K562 (cell line): ENCODE results near the gene GRB10. TPM values are rescaled to one million over a fixed set of nuclear protein-coding genes. Genes with fewer than 3 reads are reported as not detected.

Source experiments
- ATAC-seq: fragments of 200-7000 bp; cut with Tn5 transposase; 3 replicates; pipeline ENCODE4 v1.9.1; 2020; ENCODE audit warnings: moderate library complexity
- BruUV-seq: library from RNA; stranded (reverse); fragments of 400-500 nt; replicated peaks from 2 replicates; lab custom pipeline; 2021; lab: Mats Ljungman, UMichigan
- CTCF ChIA-PET: fragments of 300-600 bp; formaldehyde crosslinking; extraction: SDS; loops from one replicate; lab custom pipeline; 2021; ENCODE audit warnings: low intra/inter-chr PET ratio; lab: Yijun Ruan, JAX
- POLR2A ChIA-PET: fragments of 300-600, 350-650 bp; sonication (Branson Sonifier 250); formaldehyde crosslinking; extraction: SDS; loops from one replicate; lab custom pipeline; 2021; ENCODE audit warnings: antibody characterized with exemption, inconsistent platforms; lab: Yijun Ruan, JAX
- DNase-seq, 4 experiments: peaks; one replicate each; pipeline versions ENCODE4 v3.0.0 to v3.0.0-alpha.2; 2011 to 2018; ENCODE audit warnings: low spot score in 3 of 4, mixed read lengths in 3 of 4; ENCODE audit errors: extremely low read depth in 1 of 4
- FAIRE-seq: peaks from 2 replicates; lab custom pipeline; 2011; peaks lifted over from hg19 to GRCh38; lab: Jason Lieb, UNC
- H2AFZ ChIP-seq: 2 replicates; pipeline ENCODE4 v1.6.0; 2011; ENCODE audit warnings: low read depth, low read length, control low read depth, inconsistent platforms
- H3K27ac ChIP-seq: fragments of 200-600 bp; 3 replicates; pipeline ENCODE4 v1.8.0; 2011; ENCODE audit warnings: low read depth, mild to moderate bottlenecking, control low read depth, inconsistent platforms, low read length, moderate library complexity, mixed read lengths; ENCODE audit errors: extremely low read depth
- H3K27me3 ChIP-seq, 2 experiments: fragments of 300-600 bp in 1 of 2; 2 replicates in 1 of 2; 3 replicates in 1 of 2; pipeline versions ENCODE4 v1.6.0 to v1.8.0; 2011; ENCODE audit warnings: inconsistent platforms in 2 of 2, low read length in 2 of 2, mild to moderate bottlenecking in 1 of 2, mixed read lengths in 1 of 2, moderate library complexity in 1 of 2; ENCODE audit not compliant: control insufficient read depth in 2 of 2, insufficient read depth in 2 of 2
- H3K36me3 ChIP-seq: fragments of 300-600 bp; 3 replicates; pipeline ENCODE4 v1.8.0; 2011; ENCODE audit warnings: mild to moderate bottlenecking, low read length, inconsistent platforms; ENCODE audit not compliant: control insufficient read depth, insufficient read depth
- H3K4me1 ChIP-seq, 2 experiments: fragments of 200-600 bp in 1 of 2; replicated peaks in 1 of 2; 2 replicates in 1 of 2; 3 replicates in 1 of 2; pipeline versions ENCODE4 v1.5.1 to v1.8.0; 2011; ENCODE audit warnings: inconsistent platforms in 2 of 2, low read length in 2 of 2, mild to moderate bottlenecking in 1 of 2, mixed read lengths in 1 of 2, moderate library complexity in 1 of 2; ENCODE audit not compliant: control insufficient read depth in 2 of 2, insufficient read depth in 2 of 2
- H3K4me2 ChIP-seq: 2 replicates; pipeline ENCODE4 v1.6.1; 2011; ENCODE audit warnings: low read length, control low read depth, inconsistent platforms, mixed read lengths; ENCODE audit not compliant: insufficient read depth
- H3K4me3 ChIP-seq: fragments of 200-600 bp; sonication (generic), shearing (Covaris generic); 2 replicates; pipeline ENCODE4 v1.5.1; 2016; ENCODE audit warnings: control low read depth, inconsistent platforms
- H3K79me2 ChIP-seq: fragments of 200-600 bp; 3 replicates; pipeline ENCODE4 v1.8.0; 2011; ENCODE audit warnings: low read length, inconsistent platforms; ENCODE audit not compliant: control insufficient read depth, insufficient read depth
- H3K9ac ChIP-seq, 2 experiments: 2 replicates each; pipeline versions ENCODE4 v1.6.0 to v1.6.1; 2011; ENCODE audit warnings: low read depth in 2 of 2, low read length in 2 of 2, control low read depth in 1 of 2, inconsistent platforms in 1 of 2, mild to moderate bottlenecking in 1 of 2, mixed read lengths in 1 of 2; ENCODE audit not compliant: insufficient read depth in 1 of 2
- H3K9me1 ChIP-seq: one replicate; pipeline ENCODE4 v1.6.0; 2011; ENCODE audit warnings: inconsistent platforms, mild to moderate bottlenecking, low read length, moderate library complexity; ENCODE audit not compliant: control insufficient read depth, insufficient read depth
- H3K9me3 ChIP-seq: replicated peaks from 2 replicates; pipeline ENCODE4 v1.5.1; 2011; ENCODE audit warnings: low read depth, low read length, inconsistent platforms; ENCODE audit not compliant: control insufficient read depth, insufficient read depth
- H4K20me1 ChIP-seq: replicated peaks from 2 replicates; pipeline ENCODE4 v1.6.1; 2011; ENCODE audit warnings: low read length, inconsistent platforms, mixed read lengths; ENCODE audit not compliant: control insufficient read depth, insufficient read depth
- ASH1L ChIP-seq: fragments of 450-650 bp; IDR thresholded peaks from 2 replicates; pipeline ENCODE4 v1.6.1; 2018; ENCODE audit warnings: borderline replicate concordance, mild to moderate bottlenecking, low read depth; ENCODE audit not compliant: partially characterized antibody
- BHLHE40 ChIP-seq: IDR thresholded peaks from 2 replicates; pipeline ENCODE4 v1.6.1; 2011; ENCODE audit warnings: low read length, improper control_type of control experiment
- CBFA2T3 ChIP-seq: fragments of 450-650 bp; IDR thresholded peaks from 2 replicates; pipeline ENCODE4 v1.6.1; 2017
- DNMT1 ChIP-seq: fragments of 450-650 bp; IDR thresholded peaks from 2 replicates; pipeline ENCODE4 v1.6.1; 2016; ENCODE audit warnings: antibody characterized with exemption, mild to moderate bottlenecking
- ETV1 ChIP-seq: fragments of 450-650 bp; conservative IDR thresholded peaks from 2 replicates; pipeline ENCODE4 v1.6.1; 2016; ENCODE audit warnings: missing genetic modification characterization, control low read depth, low read depth, missing compliant biosample characterization
- GTF2A2 ChIP-seq: IDR thresholded peaks from 2 replicates; pipeline ENCODE4 v1.6.1; 2016; ENCODE audit warnings: mild to moderate bottlenecking, missing genetic modification characterization, missing compliant biosample characterization
- ILF3 ChIP-seq: fragments of 450-650 bp; IDR thresholded peaks from 2 replicates; pipeline ENCODE4 v1.6.1; 2018; ENCODE audit warnings: antibody characterized with exemption, mild to moderate bottlenecking, moderate library complexity, borderline replicate concordance
- LCOR ChIP-seq: sonication (generic); formaldehyde crosslinking; IDR thresholded peaks from 2 replicates; pipeline ENCODE4 v1.8.0; 2022; ENCODE audit warnings: mild to moderate bottlenecking, missing genetic modification reagents
- MECOM ChIP-seq: fragments of 250-450 bp; sonication (Bioruptor Pico); IDR thresholded peaks from 2 replicates; pipeline ENCODE4 v1.8.0; 2022; ENCODE audit warnings: inconsistent platforms
- MED1 ChIP-seq: sonication (generic); formaldehyde crosslinking; IDR thresholded peaks from 2 replicates; pipeline ENCODE4 v1.8.1; 2023; ENCODE audit warnings: missing genetic modification reagents, borderline replicate concordance
- NFXL1 ChIP-seq: fragments of 450-650 bp; formaldehyde crosslinking; IDR thresholded peaks from 2 replicates; pipeline ENCODE4 v1.4.0; 2021; ENCODE audit warnings: mild to moderate bottlenecking
- STAG1 ChIP-seq: sonication (generic); formaldehyde crosslinking; IDR thresholded peaks from 2 replicates; pipeline ENCODE4 v1.5.0; 2020; ENCODE audit warnings: missing genetic modification reagents, borderline replicate concordance
- THRAP3 ChIP-seq: fragments of 450-650 bp; IDR thresholded peaks from 2 replicates; pipeline ENCODE4 v1.6.1; 2016; ENCODE audit warnings: mild to moderate bottlenecking, inconsistent platforms, borderline replicate concordance
- ZNF347 ChIP-seq: fragments of 450-650 bp; formaldehyde crosslinking; IDR thresholded peaks from 2 replicates; pipeline ENCODE4 v1.4.0; 2020; ENCODE audit warnings: low read depth, mild to moderate bottlenecking, moderate library complexity
- WGBS: fragments of 100-300 bp; shearing (Covaris generic); methylation state at CpG from one replicate; pipeline ENCODE4 v1.1.6; 2016; ENCODE audit warnings: low coverage, mixed read lengths; ENCODE audit not compliant: insufficient coverage; ENCODE audit errors: missing lambda C conversion rate; 5-methylcytosine and 5-hydroxymethylcytosine counted together
- in situ Hi-C: fragments of 300-500 bp; cut with MboI; formaldehyde crosslinking; loops from 4 replicates; pipeline ENCODE4 v1.15.0; 2018; ENCODE audit warnings: inconsistent platforms, mixed read lengths
- intact Hi-C: fragments of 100-400 bp; cut with micrococcal nuclease; formaldehyde crosslinking; loops from 2 replicates; pipeline ENCODE4 v1.14.2; 2022
- polyA plus RNA-seq, 8 experiments: library from polyadenylated mRNA; depleted of rRNA in 4 of 8; stranded (reverse) in 5 of 8; unstranded in 3 of 8; fragments of >200 nt; fragmentation: Nextera tagmentation in 2 of 8; fragmentation: Illumina TruSeq in 1 of 8; extraction: Ambion mirVana in 2 of 8; extraction: Trizol in 1 of 8; gene quantifications; 2 replicates each; pipeline versions ENCODE4 v1.2.1 to v1.2.3, GENCODE V29; 2011 to 2014; ENCODE audit warnings: inconsistent platforms in 1 of 8, missing spikeins in 1 of 8
- total RNA-seq, 7 experiments: library from RNA; depleted of rRNA in 6 of 7; stranded (reverse); fragments of >200 nt in 6 of 7; fragmentation: Illumina TruSeq in 2 of 7; extraction: Trizol in 2 of 7; gene quantifications; 2 replicates each; pipeline versions ENCODE4 v1.2.1 to v1.2.3, GENCODE V29; 2011 to 2021; ENCODE audit warnings: low replicate concordance in 1 of 7

Gene GRB10
- total and polyA plus RNA-seq, 9 of the 15 experiments (the other 6 are each of a cell fraction or from before 2014, with no cell fraction given): 8.9 to 88.5 (median 40.7) TPM

DNA sequence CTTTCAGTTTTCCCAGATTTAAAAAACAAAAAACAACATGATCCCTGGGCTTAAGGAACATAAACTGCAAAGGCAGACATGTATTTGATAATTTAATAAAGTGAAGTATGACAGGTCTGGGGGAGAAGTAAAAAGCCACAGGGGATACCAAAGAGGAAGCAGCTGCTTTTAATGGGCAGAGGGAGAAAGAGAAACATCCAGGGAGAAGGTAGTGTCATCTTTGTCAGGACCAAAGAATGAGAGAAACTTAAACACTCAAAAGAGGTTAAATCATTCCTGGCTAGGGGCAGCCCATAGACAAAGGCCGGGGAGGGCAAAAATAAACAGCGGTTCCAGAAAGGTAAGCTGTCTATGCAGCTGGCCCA, 94.5 kb downstream of the GRB10 start (continued):
- no peak for TF ChIP-seq NFXL1 (CRISPR knock-in tag)

DNA sequence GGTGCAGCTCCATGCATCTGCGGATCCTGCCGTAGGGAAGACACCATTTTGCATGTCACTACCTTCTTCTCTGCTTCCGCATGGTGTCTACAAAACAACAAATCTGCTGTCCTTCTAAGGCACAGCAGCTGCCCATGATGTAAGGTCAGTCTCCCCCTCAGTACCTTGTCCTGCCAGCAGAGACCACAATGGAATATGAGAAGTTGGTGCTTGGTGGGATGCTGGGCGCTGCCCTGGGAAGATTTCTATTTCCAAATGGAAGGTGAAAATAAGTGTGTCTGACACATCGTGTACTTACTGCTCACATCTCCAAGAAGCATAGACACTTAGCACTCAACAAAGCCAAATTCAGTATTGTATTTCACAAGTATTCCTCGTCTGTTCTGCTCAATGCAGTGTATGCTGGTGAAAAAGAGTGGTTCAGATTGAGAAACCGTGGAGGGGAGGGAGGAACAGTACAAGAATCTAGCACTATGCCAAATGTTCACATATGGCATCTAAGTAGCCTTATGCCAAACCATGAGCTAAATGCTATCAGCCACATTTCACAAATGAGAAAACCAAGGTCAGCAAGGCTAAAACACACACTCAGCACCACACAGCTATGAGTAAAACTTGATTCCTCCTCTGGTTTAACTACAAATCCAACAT, 95.0 kb downstream of the GRB10 start:
- FAIRE-seq: no peak

GRCh38 chr7:50687096-50687495, 95.6 kb downstream of the GRB10 start:
- no peaks in the 10 kb centered on the region for H3K9me3 ChIP-seq
- TF ChIP-seq STAG1 (CRISPR knock-in tag) (no peak), BHLHE40 (no peak), ASH1L (no peak), GTF2A2 (tag) (no peak), ETV1 (no peak), MED1 (no peak), DNMT1 (no peak), LCOR (CRISPR knock-in tag) (no peak), THRAP3 (no peak), ZNF347 (no peak), CBFA2T3 (no peak)
- TF ChIP-seq, all 486 proteins: peak for 0
- H3K79me2 ChIP-seq: peaks cover 29% of the 10 kb centered on the region; the same call in 2 of the 3 replicates
- POLR2A ChIA-PET: no interaction called here
- no peak overlapping the region for H3K27ac ChIP-seq
- DNase-seq: no peak
- no peak overlapping the region; a peak in 1 of 4 replicates for H3K9ac ChIP-seq
- no TSS peak for BruUV-seq
- no peak for FAIRE-seq
- no peak overlapping the region for H3K4me2 ChIP-seq
- peaks cover 3% of the 10 kb centered on the region for H3K9me1 ChIP-seq
- H2AFZ ChIP-seq: no peak overlapping the region
- 93% methylated on average over 6 of the region's 6 CpGs for WGBS
- intact Hi-C loops: no loop called here
- in situ Hi-C loops: no loop called here
- no peak overlapping the region for H3K4me3 ChIP-seq
- no peaks in the 10 kb centered on the region for H3K4me1 ChIP-seq
- H3K27me3 ChIP-seq: no peaks in the 10 kb centered on the region
- CTCF ChIA-PET: no interaction called here
- no peak for ATAC-seq
- H4K20me1 ChIP-seq: peaks cover 5% of the 10 kb centered on the region; the same call in 1 of the 2 replicates
- peaks cover 27% of the 10 kb centered on the region; the same call in 2 of the 3 replicates for H3K36me3 ChIP-seq

More for the DNA sequence above, 95.0 kb downstream of the GRB10 start:
- CTCF ChIA-PET: no interaction called here
- Histone ChIP-seq H3K27ac (no peak overlapping the region), H3K9ac (no peak overlapping the region), H2AFZ (no peak overlapping the region), H3K27me3 (no peaks in the 10 kb centered on the region), H4K20me1 (peaks cover 4% of the 10 kb centered on the region; the same call in 1 of the 2 replicates), H3K4me1 (no peaks in the 10 kb centered on the region), H3K79me2 (peaks cover 26% of the 10 kb centered on the region; the same call in 2 of the 3 replicates), H3K9me1 (peaks cover 3% of the 10 kb centered on the region), H3K9me3 (no peaks in the 10 kb centered on the region), H3K4me3 (no peak overlapping the region), H3K36me3 (peaks cover 27% of the 10 kb centered on the region; the same call in 2 of the 3 replicates), H3K4me2 (no peak overlapping the region)
- POLR2A ChIA-PET: no interaction called here
- ATAC-seq: no peak
- 89% methylated on average over 7 of the region's 7 CpGs for WGBS
- no peak for TF ChIP-seq ILF3
- no peak for TF ChIP-seq MECOM
- BruUV-seq: no TSS peak
- intact Hi-C loops: no loop called here
- in situ Hi-C loops: no loop called here
- no peak for DNase-seq
